ENCODE results near the gene AP1S3. TPM values are rescaled to one million over a fixed set of nuclear protein-coding genes. Genes with fewer than 3 reads are reported as not detected.
A peak's percentile ranks its signal among the peaks of the same experiment; 100 is the strongest.
"Not testable (repeated sequence)": the region's sequence is repeated elsewhere in the genome, so short reads cannot be mapped to it uniquely, and the experiment has no call there.

AP1S3 gene
- total and polyA plus RNA-seq, 5 donors from 2014 or later = 0.88 to 3.7 (median 2.1) TPM

DNA sequence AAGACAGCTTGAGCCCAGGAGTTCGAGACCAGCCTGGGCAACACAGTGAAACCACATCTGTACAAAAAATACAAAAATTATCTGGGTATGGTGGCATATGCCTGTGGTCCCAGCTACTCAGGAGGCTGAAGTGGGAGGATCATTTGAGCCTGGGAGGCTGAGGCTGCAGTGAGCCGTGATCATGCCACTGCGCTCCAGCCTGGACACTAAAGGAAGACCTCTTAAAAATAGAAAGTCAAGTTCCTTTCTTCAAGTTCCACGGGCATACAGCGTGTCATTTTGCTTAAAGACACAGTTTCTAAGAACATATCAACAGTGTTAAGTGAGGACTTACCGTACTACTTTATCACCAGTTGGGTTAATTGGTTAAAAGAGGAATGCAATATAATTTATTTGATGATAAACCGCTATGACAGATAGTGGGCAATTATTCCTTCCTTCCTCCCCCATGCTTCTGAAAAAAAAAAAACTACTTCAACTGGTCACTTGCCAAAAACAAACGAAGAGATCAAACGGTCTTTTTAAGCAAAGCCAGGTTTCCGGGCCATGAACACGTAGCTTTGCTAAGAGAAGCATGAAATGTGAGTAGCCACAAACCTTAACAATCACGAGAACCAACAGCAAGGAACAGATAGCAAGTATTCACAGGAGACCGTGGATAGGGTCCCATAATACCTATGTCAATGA, 21.4 kb downstream of the AP1S3 start:
- no peak overlapping the region for H3K27ac ChIP-seq (ENCODE audit: insufficient read depth, low read length, poor library complexity, severe bottlenecking)
- H3K4me1 ChIP-seq (ENCODE audit: control insufficient read depth, insufficient read depth, low read length, poor library complexity, severe bottlenecking) = no peaks in the 10 kb centered on the region
- ATAC-seq (ENCODE audit: low read depth in 2 of 2) (no peak), DNase-seq (no peak)
- no peaks in the 10 kb centered on the region for H3K27me3 Mint-ChIP-seq
- no peaks in the 10 kb centered on the region for H3K36me3 ChIP-seq (ENCODE audit: control insufficient read depth, insufficient read depth, low read length)
- H3K4me1 Mint-ChIP-seq = peaks cover 0 to 5% (median 1%) of the 10 kb centered on the region in 4 donors
- H3K27me3 ChIP-seq (ENCODE audit: control insufficient read depth, insufficient read depth, low read length) = no peaks in the 10 kb centered on the region
- no peaks in the 10 kb centered on the region for H3K36me3 Mint-ChIP-seq
- H3K4me3 ChIP-seq (ENCODE audit: low read depth, low read length) = no peak overlapping the region
- H3K4me3 Mint-ChIP-seq = no peak overlapping the region
- peaks cover 0 to 4% (median 0%) of the 10 kb centered on the region in 7 donors for H3K9me3 Mint-ChIP-seq
- H3K9me3 ChIP-seq (ENCODE audit: control insufficient read depth in 2 of 2, low read length in 2 of 2) = no peaks in the 10 kb centered on the region
- no peak overlapping the region for H3K27ac Mint-ChIP-seq

DNA sequence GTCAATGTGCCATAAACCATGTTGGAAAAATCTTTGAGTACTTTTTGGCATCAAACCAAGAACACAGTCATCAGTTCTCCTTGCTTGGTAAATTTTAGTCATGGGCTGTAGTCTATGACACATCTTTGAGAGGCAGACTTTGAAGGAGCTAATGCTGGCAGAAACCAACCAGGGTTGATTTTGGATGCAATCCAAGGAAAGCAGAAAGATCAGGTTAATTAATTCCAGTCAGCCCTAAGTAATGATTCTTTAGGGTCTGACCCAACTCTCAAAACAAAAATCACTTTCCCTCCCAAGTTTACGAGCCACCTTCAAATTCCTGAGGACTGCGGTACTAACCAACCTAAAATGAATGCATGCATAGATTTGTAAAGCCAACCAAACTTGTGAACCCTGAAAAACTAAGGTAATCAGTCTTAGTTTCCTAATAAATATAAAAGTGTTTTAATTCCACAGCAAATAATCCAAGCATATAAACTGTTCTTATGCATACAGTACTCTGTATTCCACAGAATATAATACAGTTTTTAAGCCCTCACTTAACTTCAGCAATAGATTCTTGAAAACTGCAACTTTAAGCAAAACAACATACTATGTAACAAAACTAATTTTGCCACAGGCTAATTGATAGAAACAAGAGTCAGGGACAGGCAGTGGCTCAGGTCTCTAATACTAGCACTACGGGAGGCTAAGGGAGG, 22.0 kb downstream of the AP1S3 start:
- H3K36me3 ChIP-seq (ENCODE audit: control insufficient read depth, insufficient read depth, low read length) = no peaks in the 10 kb centered on the region
- peaks cover 0 to 4% (median 0%) of the 10 kb centered on the region in 7 donors for H3K9me3 Mint-ChIP-seq
- no peaks in the 10 kb centered on the region for H3K27me3 Mint-ChIP-seq
- no peaks in the 10 kb centered on the region for H3K36me3 Mint-ChIP-seq
- no peaks in the 10 kb centered on the region for H3K9me3 ChIP-seq (ENCODE audit: control insufficient read depth in 2 of 2, low read length in 2 of 2)
- H3K27ac ChIP-seq (ENCODE audit: insufficient read depth, low read length, poor library complexity, severe bottlenecking) = no peak overlapping the region
- no peaks in the 10 kb centered on the region for H3K4me1 ChIP-seq (ENCODE audit: control insufficient read depth, insufficient read depth, low read length, poor library complexity, severe bottlenecking)
- no peaks in the 10 kb centered on the region for H3K27me3 ChIP-seq (ENCODE audit: control insufficient read depth, insufficient read depth, low read length)
- H3K4me3 ChIP-seq (ENCODE audit: low read depth, low read length) = no peak overlapping the region
- H3K4me1 Mint-ChIP-seq = peaks cover 0 to 5% (median 1%) of the 10 kb centered on the region in 4 donors
- no peak overlapping the region for H3K27ac Mint-ChIP-seq
- H3K4me3 Mint-ChIP-seq = no peak overlapping the region
- no peak for ATAC-seq (ENCODE audit: low read depth in 2 of 2)
- no peak for DNase-seq

DNA sequence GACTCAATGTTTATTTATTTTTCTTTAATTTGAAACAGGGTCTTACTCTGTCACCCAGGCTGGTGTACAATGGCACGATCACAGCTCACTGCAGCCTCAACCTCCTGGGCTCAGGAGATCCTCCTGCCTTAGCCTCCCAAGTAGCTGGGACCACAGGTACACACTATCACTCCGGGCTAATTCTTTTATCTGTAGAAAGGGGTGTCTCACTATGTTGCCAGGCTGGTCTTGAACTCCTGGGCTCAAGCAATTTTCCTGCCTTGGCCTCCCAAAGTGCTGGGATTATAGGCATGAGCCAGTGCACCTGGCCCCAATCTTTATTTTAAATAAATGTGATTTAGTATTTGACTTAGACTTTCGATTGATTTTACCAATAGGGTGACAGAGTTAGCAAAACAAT, 22.6 kb downstream of the AP1S3 start:
- H3K9me3 Mint-ChIP-seq; H3K27me3 ChIP-seq (ENCODE audit: control insufficient read depth, insufficient read depth, low read length); H3K36me3 Mint-ChIP-seq; DNase-seq; H3K9me3 ChIP-seq (ENCODE audit: control insufficient read depth in 2 of 2, low read length in 2 of 2); H3K4me1 ChIP-seq (ENCODE audit: control insufficient read depth, insufficient read depth, low read length, poor library complexity, severe bottlenecking); ATAC-seq (ENCODE audit: low read depth in 2 of 2); H3K4me3 Mint-ChIP-seq; H3K36me3 ChIP-seq (ENCODE audit: control insufficient read depth, insufficient read depth, low read length); H3K4me1 Mint-ChIP-seq; H3K27ac Mint-ChIP-seq; H3K27me3 Mint-ChIP-seq; H3K27ac ChIP-seq (ENCODE audit: insufficient read depth, low read length, poor library complexity, severe bottlenecking); H3K4me3 ChIP-seq (ENCODE audit: low read depth, low read length): not testable (repeated sequence)

DNA sequence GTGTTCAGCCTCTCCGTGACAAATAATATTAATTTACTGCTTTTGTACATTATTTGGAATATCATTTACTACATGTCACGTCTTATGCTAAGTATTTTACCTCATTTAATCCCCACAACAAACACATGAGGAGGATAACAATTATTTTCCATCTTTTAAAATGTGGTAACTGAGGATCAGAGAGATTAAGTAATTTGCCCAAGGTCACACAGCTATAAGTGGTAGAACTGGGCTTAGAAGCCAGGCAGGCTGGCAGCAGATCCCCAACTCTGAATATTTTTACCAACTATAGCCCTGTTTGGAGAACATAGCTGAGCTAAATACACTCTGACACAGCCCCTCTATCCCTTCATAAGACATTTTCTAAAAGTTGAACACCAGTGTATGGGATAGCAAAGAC, 24.1 kb downstream of the AP1S3 start:
- Histone ChIP-seq H3K27ac (ENCODE audit: insufficient read depth, low read length, poor library complexity, severe bottlenecking) (no peak overlapping the region), H3K27me3 (ENCODE audit: control insufficient read depth, insufficient read depth, low read length) (no peaks in the 10 kb centered on the region), H3K4me3 (ENCODE audit: low read depth, low read length) (no peak overlapping the region), H3K4me1 (ENCODE audit: control insufficient read depth, insufficient read depth, low read length, poor library complexity, severe bottlenecking) (no peaks in the 10 kb centered on the region), H3K36me3 (ENCODE audit: control insufficient read depth, insufficient read depth, low read length) (no peaks in the 10 kb centered on the region), H3K9me3 (ENCODE audit: control insufficient read depth in 2 of 2, low read length in 2 of 2) (no peaks in the 10 kb centered on the region)
- Mint-ChIP-seq H3K36me3 (no peaks in the 10 kb centered on the region), H3K27me3 (no peaks in the 10 kb centered on the region), H3K4me1 (peaks cover 0 to 5% (median 1%) of the 10 kb centered on the region in 4 donors), H3K9me3 (peaks cover 0 to 4% (median 0%) of the 10 kb centered on the region in 7 donors), H3K4me3 (no peak overlapping the region), H3K27ac (no peak overlapping the region)
- ATAC-seq (ENCODE audit: low read depth in 2 of 2) = no peak
- DNase-seq = no peak

DNA sequence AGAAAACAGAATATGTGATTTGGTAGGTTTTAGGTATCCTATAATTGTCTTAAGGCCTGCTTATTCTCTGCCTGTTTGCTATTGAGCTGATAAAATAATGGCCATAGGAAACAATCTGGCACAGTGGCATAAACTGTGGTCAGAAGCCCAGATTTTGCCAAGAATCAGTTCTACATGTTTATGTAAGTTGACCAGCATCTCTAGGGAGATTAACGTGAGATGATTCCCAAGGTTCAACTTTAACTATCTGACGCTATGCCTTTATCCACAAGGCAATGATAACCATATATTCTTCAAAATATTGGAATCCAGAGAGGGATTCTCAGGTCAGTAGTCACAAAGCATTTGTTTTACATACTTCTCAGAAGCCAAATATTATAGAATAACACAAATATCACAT, 25.6 kb downstream of the AP1S3 start:
- Mint-ChIP-seq H3K4me3 (no peak overlapping the region), H3K27ac (no peak overlapping the region), H3K36me3 (no peaks in the 10 kb centered on the region), H3K9me3 (peaks cover 0 to 4% (median 0%) of the 10 kb centered on the region in 7 donors), H3K27me3 (no peaks in the 10 kb centered on the region), H3K4me1 (peaks cover 0 to 2% (median 0%) of the 10 kb centered on the region in 4 donors)
- H3K27me3 ChIP-seq (ENCODE audit: control insufficient read depth, insufficient read depth, low read length) = no peaks in the 10 kb centered on the region
- ATAC-seq (ENCODE audit: low read depth in 2 of 2) = no peak
- H3K36me3 ChIP-seq (ENCODE audit: control insufficient read depth, insufficient read depth, low read length) = no peaks in the 10 kb centered on the region
- no peak overlapping the region for H3K27ac ChIP-seq (ENCODE audit: insufficient read depth, low read length, poor library complexity, severe bottlenecking)
- H3K9me3 ChIP-seq (ENCODE audit: control insufficient read depth in 2 of 2, low read length in 2 of 2) = no peaks in the 10 kb centered on the region
- H3K4me1 ChIP-seq (ENCODE audit: control insufficient read depth, insufficient read depth, low read length, poor library complexity, severe bottlenecking) = no peaks in the 10 kb centered on the region
- H3K4me3 ChIP-seq (ENCODE audit: low read depth, low read length) = no peak overlapping the region
- DNase-seq = no peak

DNA sequence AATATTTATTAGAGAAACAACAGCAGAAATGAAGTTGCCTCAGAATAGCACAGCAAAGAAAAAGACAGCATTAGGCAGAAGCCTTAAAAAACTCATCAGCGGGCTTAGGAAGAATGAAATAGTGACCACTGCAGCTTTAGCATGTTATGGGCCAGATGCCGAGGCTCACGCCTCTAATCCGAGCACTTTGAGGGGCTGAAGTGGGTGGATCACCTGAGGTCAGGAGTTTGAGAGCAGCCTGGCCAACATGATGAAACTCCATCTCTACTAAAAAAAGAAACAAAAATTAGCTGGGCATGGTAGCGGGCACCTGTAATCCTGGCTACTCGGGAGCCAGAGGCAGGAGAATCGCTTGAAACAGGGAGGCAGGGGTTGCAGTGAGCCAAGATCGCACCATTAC, 32.4 kb downstream of the AP1S3 start:
- H3K9me3 Mint-ChIP-seq = no peaks in the 10 kb centered on the region
- ATAC-seq (ENCODE audit: low read depth in 2 of 2) = no peak
- no peaks in the 10 kb centered on the region for H3K27me3 ChIP-seq (ENCODE audit: control insufficient read depth, insufficient read depth, low read length)
- DNase-seq = no peak
- H3K27ac Mint-ChIP-seq = peak overlapping the region in 1 of 3 donors; percentile 2
- H3K36me3 Mint-ChIP-seq = no peaks in the 10 kb centered on the region
- H3K27ac ChIP-seq (ENCODE audit: insufficient read depth, low read length, poor library complexity, severe bottlenecking) = no peak overlapping the region
- H3K4me1 Mint-ChIP-seq = peaks cover 0 to 11% (median 3%) of the 10 kb centered on the region in 4 donors
- no peaks in the 10 kb centered on the region for H3K4me1 ChIP-seq (ENCODE audit: control insufficient read depth, insufficient read depth, low read length, poor library complexity, severe bottlenecking)
- no peaks in the 10 kb centered on the region for H3K36me3 ChIP-seq (ENCODE audit: control insufficient read depth, insufficient read depth, low read length)
- H3K27me3 Mint-ChIP-seq = no peaks in the 10 kb centered on the region
- H3K4me3 Mint-ChIP-seq = no peak overlapping the region
- no peaks in the 10 kb centered on the region for H3K9me3 ChIP-seq (ENCODE audit: control insufficient read depth in 2 of 2, low read length in 2 of 2)
- H3K4me3 ChIP-seq (ENCODE audit: low read depth, low read length) = no peak overlapping the region

DNA sequence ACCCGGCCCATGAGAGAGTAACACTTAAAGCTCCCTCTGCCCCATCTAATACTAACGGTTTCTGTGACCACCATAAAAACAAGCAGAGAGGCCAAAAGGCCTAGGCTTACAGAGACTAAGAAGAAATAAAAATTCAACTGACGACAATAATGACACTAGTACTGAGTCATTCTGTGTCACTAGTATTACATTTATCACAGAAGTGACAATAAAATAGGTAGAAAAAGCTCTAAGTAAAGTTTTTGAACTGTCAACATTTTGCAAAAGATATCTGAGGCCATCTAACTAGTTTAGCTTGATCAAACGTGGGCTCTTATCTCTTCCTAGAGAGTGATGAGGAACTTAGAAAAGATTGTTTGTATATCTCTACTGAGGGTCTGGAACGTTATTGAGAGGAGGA, 35.6 kb downstream of the AP1S3 start:
- Histone ChIP-seq H3K36me3 (ENCODE audit: control insufficient read depth, insufficient read depth, low read length) (no peaks in the 10 kb centered on the region), H3K4me1 (ENCODE audit: control insufficient read depth, insufficient read depth, low read length, poor library complexity, severe bottlenecking) (no peaks in the 10 kb centered on the region), H3K27ac (ENCODE audit: insufficient read depth, low read length, poor library complexity, severe bottlenecking) (no peak overlapping the region), H3K9me3 (ENCODE audit: control insufficient read depth in 2 of 2, low read length in 2 of 2) (no peaks in the 10 kb centered on the region), H3K4me3 (ENCODE audit: low read depth, low read length) (no peak overlapping the region), H3K27me3 (ENCODE audit: control insufficient read depth, insufficient read depth, low read length) (no peaks in the 10 kb centered on the region)
- H3K9me3 Mint-ChIP-seq = no peaks in the 10 kb centered on the region
- ATAC-seq (ENCODE audit: low read depth in 2 of 2) (no peak), DNase-seq (no peak)
- no peaks in the 10 kb centered on the region for H3K27me3 Mint-ChIP-seq
- no peak overlapping the region for H3K27ac Mint-ChIP-seq
- peaks cover 3% of the 10 kb centered on the region for H3K36me3 Mint-ChIP-seq
- no peak overlapping the region for H3K4me3 Mint-ChIP-seq
- H3K4me1 Mint-ChIP-seq = peaks cover 0 to 17% (median 3%) of the 10 kb centered on the region in 4 donors

DNA sequence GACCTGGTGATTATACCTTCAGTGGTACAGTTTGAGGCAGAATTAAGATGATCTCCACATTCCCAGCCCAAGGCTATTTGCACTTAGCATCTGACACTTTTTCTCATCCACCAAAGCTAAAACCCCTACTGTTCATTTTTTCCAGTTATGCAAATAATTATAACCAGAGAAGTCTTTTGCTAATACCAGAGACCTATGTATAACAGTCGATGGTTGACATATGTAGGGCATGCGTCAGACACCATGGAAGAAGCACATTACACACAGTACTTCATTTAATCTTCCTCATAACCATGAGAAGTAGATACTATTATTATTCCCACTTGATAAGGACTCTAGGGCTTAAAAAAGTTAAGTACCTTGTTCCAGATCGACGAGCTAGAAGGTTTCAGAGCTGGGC, 36.5 kb downstream of the AP1S3 start:
- Mint-ChIP-seq H3K9me3 (no peaks in the 10 kb centered on the region), H3K27ac (no peak overlapping the region), H3K4me1 (peaks cover 0 to 16% (median 2%) of the 10 kb centered on the region in 4 donors), H3K36me3 (peaks cover 3% of the 10 kb centered on the region), H3K27me3 (no peaks in the 10 kb centered on the region), H3K4me3 (no peak overlapping the region)
- Histone ChIP-seq H3K36me3 (ENCODE audit: control insufficient read depth, insufficient read depth, low read length) (no peaks in the 10 kb centered on the region), H3K4me3 (ENCODE audit: low read depth, low read length) (no peak overlapping the region), H3K27ac (ENCODE audit: insufficient read depth, low read length, poor library complexity, severe bottlenecking) (no peak overlapping the region), H3K9me3 (ENCODE audit: control insufficient read depth in 2 of 2, low read length in 2 of 2) (no peaks in the 10 kb centered on the region), H3K27me3 (ENCODE audit: control insufficient read depth, insufficient read depth, low read length) (no peaks in the 10 kb centered on the region), H3K4me1 (ENCODE audit: control insufficient read depth, insufficient read depth, low read length, poor library complexity, severe bottlenecking) (no peaks in the 10 kb centered on the region)
- ATAC-seq (ENCODE audit: low read depth in 2 of 2) = no peak
- DNase-seq = no peak
